ENCODE data around the gene LPIN1.
"Not testable (repeated sequence)": the region's sequence is repeated elsewhere in the genome, so short reads cannot be mapped to it uniquely, and the experiment has no call there.

DNA sequence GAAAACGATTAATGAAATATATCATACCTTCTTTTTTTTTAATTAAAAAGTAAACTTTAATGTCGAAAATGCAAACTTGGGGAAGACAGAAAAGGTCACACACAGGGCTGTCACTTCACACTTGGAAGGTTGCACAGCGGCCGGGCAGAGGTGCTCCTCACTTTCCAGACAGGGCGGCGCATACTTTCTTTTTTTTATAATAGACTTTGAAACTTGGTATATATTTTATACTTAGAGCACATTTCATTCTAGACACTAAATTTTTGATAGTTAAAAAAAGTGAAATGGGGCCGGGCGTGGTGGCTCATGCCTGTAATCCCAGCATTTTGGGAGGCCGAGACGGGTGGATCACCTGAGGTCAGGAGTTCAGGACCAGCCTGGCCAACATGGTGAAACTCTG lies 66.9 kb downstream of the LPIN1 start:
- TF ChIP-seq, protein P1, sequence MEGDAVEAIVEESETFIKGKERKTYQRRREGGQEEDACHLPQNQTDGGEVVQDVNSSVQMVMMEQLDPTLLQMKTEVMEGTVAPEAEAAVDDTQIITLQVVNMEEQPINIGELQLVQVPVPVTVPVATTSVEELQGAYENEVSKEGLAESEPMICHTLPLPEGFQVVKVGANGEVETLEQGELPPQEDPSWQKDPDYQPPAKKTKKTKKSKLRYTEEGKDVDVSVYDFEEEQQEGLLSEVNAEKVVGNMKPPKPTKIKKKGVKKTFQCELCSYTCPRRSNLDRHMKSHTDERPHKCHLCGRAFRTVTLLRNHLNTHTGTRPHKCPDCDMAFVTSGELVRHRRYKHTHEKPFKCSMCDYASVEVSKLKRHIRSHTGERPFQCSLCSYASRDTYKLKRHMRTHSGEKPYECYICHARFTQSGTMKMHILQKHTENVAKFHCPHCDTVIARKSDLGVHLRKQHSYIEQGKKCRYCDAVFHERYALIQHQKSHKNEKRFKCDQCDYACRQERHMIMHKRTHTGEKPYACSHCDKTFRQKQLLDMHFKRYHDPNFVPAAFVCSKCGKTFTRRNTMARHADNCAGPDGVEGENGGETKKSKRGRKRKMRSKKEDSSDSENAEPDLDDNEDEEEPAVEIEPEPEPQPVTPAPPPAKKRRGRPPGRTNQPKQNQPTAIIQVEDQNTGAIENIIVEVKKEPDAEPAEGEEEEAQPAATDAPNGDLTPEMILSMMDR (IDR thresholded peaks at IDR 0.05 in 8 of 11, conservative IDR thresholded peaks at IDR 0.05 in 3 of 11): not testable (repeated sequence)
- TF ChIP-seq POLR2A (IDR thresholded peaks at IDR 0.05): not testable (repeated sequence)
